Measurements from ENCODE around the gene ZNHIT6. TPM values are rescaled to one million over a fixed set of nuclear protein-coding genes. Genes with fewer than 3 reads are reported as not detected.

ZNHIT6 gene
- total RNA-seq, 1 experiment from 2014 or later = 56.2 TPM

DNA sequence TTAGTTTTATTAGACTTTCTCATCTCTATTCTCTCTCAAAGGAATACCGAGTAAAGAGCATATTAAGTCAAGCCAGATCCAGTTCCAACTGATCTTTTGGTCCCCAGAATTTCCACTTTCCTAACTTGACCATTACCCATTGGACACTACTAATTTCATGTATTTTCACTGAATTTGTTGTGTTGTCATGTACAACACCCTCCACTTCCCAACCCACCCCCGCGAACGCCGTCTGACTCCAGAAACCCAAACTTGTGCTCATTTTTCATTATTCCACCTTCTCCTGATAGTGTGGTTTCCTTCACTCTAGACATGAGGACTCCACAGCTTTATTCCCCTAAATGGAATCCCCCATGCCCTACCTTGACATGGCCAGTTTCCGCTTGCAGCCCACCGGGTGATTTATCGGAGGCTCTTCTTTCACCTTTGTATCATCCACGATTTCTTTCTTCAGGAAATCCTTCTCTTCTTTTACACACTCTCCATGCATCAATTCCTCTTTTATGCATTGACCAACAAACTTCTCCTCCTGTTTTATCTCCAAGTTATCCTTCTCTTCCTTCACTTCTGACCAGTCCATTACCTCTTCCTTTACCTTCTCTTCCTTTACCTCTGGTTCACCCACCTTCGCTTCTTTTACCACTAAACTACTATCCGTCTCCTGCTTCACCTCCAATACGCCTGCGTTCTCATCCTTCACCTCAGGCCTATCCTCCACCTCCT lies 805 bp downstream of the ZNHIT6 start:
- CTCF ChIA-PET = interaction anchor here (0.6 to 1.6 kb wide), 7 partner anchors 12 to 311 kb away, joined by 3 to 12 read pairs (median 4); no protein-coding TSS in a partner anchor
- no peak for ATAC-seq

DNA sequence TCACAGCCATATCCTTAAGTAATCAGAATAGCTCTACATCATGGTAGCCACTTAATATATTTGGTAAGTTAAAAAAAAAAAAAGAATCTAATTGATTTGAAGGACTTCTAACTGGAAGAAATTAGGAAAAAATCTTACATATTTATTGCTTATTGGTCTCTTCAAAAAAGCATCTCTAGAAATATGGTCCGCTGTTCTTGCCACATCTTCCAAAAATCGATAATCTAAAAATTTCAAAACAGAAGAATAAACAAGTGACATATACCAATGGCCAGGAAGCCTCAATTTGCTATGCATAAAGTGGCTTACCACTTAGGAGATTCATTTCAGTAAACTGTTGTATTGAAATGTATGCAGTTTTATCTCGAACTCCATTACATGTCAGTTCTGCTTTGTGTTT lies 2.3 kb downstream of the ZNHIT6 start:
- H3K9me3 ChIP-seq (ENCODE audit: control insufficient read depth, insufficient read depth, low read depth, low read length) = no peaks in the 10 kb centered on the region
- no peak for DNase-seq (ENCODE audit: low read depth, low spot score)
- ATAC-seq = no peak
- TF ChIP-seq, protein P1, sequence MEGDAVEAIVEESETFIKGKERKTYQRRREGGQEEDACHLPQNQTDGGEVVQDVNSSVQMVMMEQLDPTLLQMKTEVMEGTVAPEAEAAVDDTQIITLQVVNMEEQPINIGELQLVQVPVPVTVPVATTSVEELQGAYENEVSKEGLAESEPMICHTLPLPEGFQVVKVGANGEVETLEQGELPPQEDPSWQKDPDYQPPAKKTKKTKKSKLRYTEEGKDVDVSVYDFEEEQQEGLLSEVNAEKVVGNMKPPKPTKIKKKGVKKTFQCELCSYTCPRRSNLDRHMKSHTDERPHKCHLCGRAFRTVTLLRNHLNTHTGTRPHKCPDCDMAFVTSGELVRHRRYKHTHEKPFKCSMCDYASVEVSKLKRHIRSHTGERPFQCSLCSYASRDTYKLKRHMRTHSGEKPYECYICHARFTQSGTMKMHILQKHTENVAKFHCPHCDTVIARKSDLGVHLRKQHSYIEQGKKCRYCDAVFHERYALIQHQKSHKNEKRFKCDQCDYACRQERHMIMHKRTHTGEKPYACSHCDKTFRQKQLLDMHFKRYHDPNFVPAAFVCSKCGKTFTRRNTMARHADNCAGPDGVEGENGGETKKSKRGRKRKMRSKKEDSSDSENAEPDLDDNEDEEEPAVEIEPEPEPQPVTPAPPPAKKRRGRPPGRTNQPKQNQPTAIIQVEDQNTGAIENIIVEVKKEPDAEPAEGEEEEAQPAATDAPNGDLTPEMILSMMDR (IDR thresholded peaks at IDR 0.05) = no peak
- TF ChIP-seq, protein P2, sequence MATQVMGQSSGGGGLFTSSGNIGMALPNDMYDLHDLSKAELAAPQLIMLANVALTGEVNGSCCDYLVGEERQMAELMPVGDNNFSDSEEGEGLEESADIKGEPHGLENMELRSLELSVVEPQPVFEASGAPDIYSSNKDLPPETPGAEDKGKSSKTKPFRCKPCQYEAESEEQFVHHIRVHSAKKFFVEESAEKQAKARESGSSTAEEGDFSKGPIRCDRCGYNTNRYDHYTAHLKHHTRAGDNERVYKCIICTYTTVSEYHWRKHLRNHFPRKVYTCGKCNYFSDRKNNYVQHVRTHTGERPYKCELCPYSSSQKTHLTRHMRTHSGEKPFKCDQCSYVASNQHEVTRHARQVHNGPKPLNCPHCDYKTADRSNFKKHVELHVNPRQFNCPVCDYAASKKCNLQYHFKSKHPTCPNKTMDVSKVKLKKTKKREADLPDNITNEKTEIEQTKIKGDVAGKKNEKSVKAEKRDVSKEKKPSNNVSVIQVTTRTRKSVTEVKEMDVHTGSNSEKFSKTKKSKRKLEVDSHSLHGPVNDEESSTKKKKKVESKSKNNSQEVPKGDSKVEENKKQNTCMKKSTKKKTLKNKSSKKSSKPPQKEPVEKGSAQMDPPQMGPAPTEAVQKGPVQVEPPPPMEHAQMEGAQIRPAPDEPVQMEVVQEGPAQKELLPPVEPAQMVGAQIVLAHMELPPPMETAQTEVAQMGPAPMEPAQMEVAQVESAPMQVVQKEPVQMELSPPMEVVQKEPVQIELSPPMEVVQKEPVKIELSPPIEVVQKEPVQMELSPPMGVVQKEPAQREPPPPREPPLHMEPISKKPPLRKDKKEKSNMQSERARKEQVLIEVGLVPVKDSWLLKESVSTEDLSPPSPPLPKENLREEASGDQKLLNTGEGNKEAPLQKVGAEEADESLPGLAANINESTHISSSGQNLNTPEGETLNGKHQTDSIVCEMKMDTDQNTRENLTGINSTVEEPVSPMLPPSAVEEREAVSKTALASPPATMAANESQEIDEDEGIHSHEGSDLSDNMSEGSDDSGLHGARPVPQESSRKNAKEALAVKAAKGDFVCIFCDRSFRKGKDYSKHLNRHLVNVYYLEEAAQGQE (IDR thresholded peaks at IDR 0.05; ENCODE audit: insufficient read depth in 1 of 2, low read depth in 2 of 2, low read length in 1 of 2) = no peak
- TF ChIP-seq POLR2AphosphoS5 (IDR thresholded peaks at IDR 0.05; ENCODE audit: low read depth, low read length) (no peak), SIN3A (IDR thresholded peaks at IDR 0.05; ENCODE audit: borderline replicate concordance, insufficient read depth, low read depth, low read length) (no peak), TCF7L2 (IDR thresholded peaks at IDR 0.05; ENCODE audit: low read depth, low read length) (no peak)
- H3K27me3 ChIP-seq (ENCODE audit: control insufficient read depth, insufficient read depth, low read length) = no peaks in the 10 kb centered on the region
- H3K27ac ChIP-seq (ENCODE audit: low read length) = peak overlapping the region; percentile 23; the same call in 1 of the 2 replicates
- H3K4me3 ChIP-seq (ENCODE audit: low read depth in 2 of 2, low read length in 2 of 2) = peak overlapping the region in 1 of 2 experiments; percentile 57; a peak in 1 of 4 replicates
- in situ Hi-C loops (cut with HindIII; ENCODE audit: low pct_unique_long_range_greater_than_20kb, low sequenced_read_pairs) = no loop called here
- BruUV-seq (replicated peaks) = no TSS peak
- POLR2A ChIA-PET = no interaction called here
- CTCF ChIA-PET = no interaction called here
- H3K4me1 ChIP-seq (ENCODE audit: control insufficient read depth, insufficient read depth, low read length) = peaks cover 18% of the 10 kb centered on the region
- intact Hi-C loops (cut with micrococcal nuclease; ENCODE audit: unreplicated experiment) = loop anchor here (5.0 to 10.0 kb wide), 3 partner anchors 146 to 449 kb away; partner anchors contain the start of gene COL24A1
- peaks cover 44% of the 10 kb centered on the region for H3K36me3 ChIP-seq (ENCODE audit: control insufficient read depth, insufficient read depth, low read length)

More for the DNA sequence above, 805 bp downstream of the ZNHIT6 start:
- POLR2A ChIA-PET = no interaction called here
- Histone ChIP-seq H3K27ac (ENCODE audit: low read length) (peak overlapping the region; percentile 96), H3K4me3 (ENCODE audit: low read depth in 2 of 2, low read length in 2 of 2) (peak overlapping the region; percentile 57 to 76), H3K36me3 (ENCODE audit: control insufficient read depth, insufficient read depth, low read length) (peaks cover 32% of the 10 kb centered on the region), H3K9me3 (ENCODE audit: control insufficient read depth, insufficient read depth, low read depth, low read length) (no peaks in the 10 kb centered on the region), H3K27me3 (ENCODE audit: control insufficient read depth, insufficient read depth, low read length) (no peaks in the 10 kb centered on the region), H3K4me1 (ENCODE audit: control insufficient read depth, insufficient read depth, low read length) (peaks cover 18% of the 10 kb centered on the region)
- in situ Hi-C loops (cut with HindIII; ENCODE audit: low pct_unique_long_range_greater_than_20kb, low sequenced_read_pairs) (no loop called here), intact Hi-C loops (cut with micrococcal nuclease; ENCODE audit: unreplicated experiment) (loop anchor here (5.0 to 10.0 kb wide), 3 partner anchors 145 to 447 kb away; partner anchors contain the start of gene COL24A1)
- TF ChIP-seq TCF7L2 (IDR thresholded peaks at IDR 0.05; ENCODE audit: low read depth, low read length) = no peak
- BruUV-seq (replicated peaks) = TSS peak; percentile 94
- no peak for DNase-seq (ENCODE audit: low read depth, low spot score)

DNA sequence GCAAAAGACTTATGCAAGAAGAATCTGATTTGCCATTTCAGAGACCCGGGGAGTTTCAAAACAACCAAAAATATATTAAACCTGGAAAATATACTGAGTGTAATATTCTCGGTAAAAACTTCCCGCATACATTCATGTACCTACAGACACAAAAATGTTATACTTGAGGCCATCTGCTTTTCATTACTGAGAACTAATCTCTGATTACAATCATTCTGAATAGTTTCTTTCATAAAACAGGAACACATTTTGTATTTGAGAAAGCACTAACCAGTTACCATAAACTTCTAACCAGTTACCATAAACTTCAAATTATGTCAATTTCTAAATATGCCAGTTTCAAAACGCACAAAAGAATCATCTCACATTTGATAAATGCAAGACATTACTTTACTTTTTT lies 7.8 kb downstream of the ZNHIT6 start:
- peaks cover 67% of the 10 kb centered on the region for H3K36me3 ChIP-seq (ENCODE audit: control insufficient read depth, insufficient read depth, low read length)
- in situ Hi-C loops (cut with HindIII; ENCODE audit: low pct_unique_long_range_greater_than_20kb, low sequenced_read_pairs) = no loop called here
- no peaks in the 10 kb centered on the region for H3K9me3 ChIP-seq (ENCODE audit: control insufficient read depth, insufficient read depth, low read depth, low read length)
- intact Hi-C loops (cut with micrococcal nuclease; ENCODE audit: unreplicated experiment) = loop anchor here (10.0 kb wide), 1 partner anchor 454 kb away; the partner anchor contains the start of gene COL24A1
- POLR2A ChIA-PET = no interaction called here
- CTCF ChIA-PET = no interaction called here
- DNase-seq (ENCODE audit: low read depth, low spot score) (no peak), ATAC-seq (no peak)
- no peaks in the 10 kb centered on the region for H3K27me3 ChIP-seq (ENCODE audit: control insufficient read depth, insufficient read depth, low read length)
- H3K4me3 ChIP-seq (ENCODE audit: low read depth in 2 of 2, low read length in 2 of 2) = no peak overlapping the region
- BruUV-seq (replicated peaks) = no TSS peak
- TF ChIP-seq, protein P2 (IDR thresholded peaks at IDR 0.05; ENCODE audit: insufficient read depth in 1 of 2, low read depth in 2 of 2, low read length in 1 of 2) = no peak
- no peak for TF ChIP-seq POLR2AphosphoS5 (IDR thresholded peaks at IDR 0.05; ENCODE audit: low read depth, low read length)
- TF ChIP-seq, protein P1 (IDR thresholded peaks at IDR 0.05) = no peak
- no peak for TF ChIP-seq TCF7L2 (IDR thresholded peaks at IDR 0.05; ENCODE audit: low read depth, low read length)
- TF ChIP-seq SIN3A (IDR thresholded peaks at IDR 0.05; ENCODE audit: borderline replicate concordance, insufficient read depth, low read depth, low read length) = no peak
- no peak overlapping the region for H3K27ac ChIP-seq (ENCODE audit: low read length)
- H3K4me1 ChIP-seq (ENCODE audit: control insufficient read depth, insufficient read depth, low read length) = no peaks in the 10 kb centered on the region
